SK-N-MC (cell line): Measurements from ENCODE around the gene FOXO6.
A peak's percentile ranks its signal among the peaks of the same experiment; 100 is the strongest.

Experiments
- DNase-seq: peaks from one replicate; pipeline ENCODE4 v3.0.0-alpha.2; 2011; ENCODE audit warnings: low read depth, low spot score
- H3K27ac ChIP-seq: fragments of 200-600 bp; sonication (generic); 2 replicates; pipeline ENCODE4 v1.5.1; 2016; ENCODE audit warnings: mixed run types
- H3K36me3 ChIP-seq: fragments of 200-600 bp; sonication (generic); 2 replicates; pipeline ENCODE4 v1.6.1; 2017; ENCODE audit warnings: antibody characterized with exemption, low read length, mixed read lengths; ENCODE audit not compliant: insufficient read depth
- H3K4me3 ChIP-seq: fragments of 200-600 bp; sonication (generic); 2 replicates; pipeline ENCODE4 v1.5.1; 2016
- H3K9ac ChIP-seq: fragments of 200-600 bp; sonication (generic); 2 replicates; pipeline ENCODE4 v1.8.0; 2017; ENCODE audit warnings: mixed run types, mixed read lengths; ENCODE audit not compliant: insufficient read length
- H3K9me3 ChIP-seq: fragments of 200-600 bp; sonication (generic); 2 replicates; pipeline ENCODE4 v1.6.1; 2017; ENCODE audit warnings: low read depth, mild to moderate bottlenecking, antibody characterized with exemption, low read length, moderate library complexity, mixed read lengths
- EZH2 ChIP-seq: fragments of 200-600 bp; sonication (generic); IDR thresholded peaks from one replicate; pipeline ENCODE4 v1.6.1; 2017; ENCODE audit warnings: antibody characterized with exemption
- FOXP2 ChIP-seq: optimal IDR thresholded peaks from 2 replicates; pipeline ENCODE3; 2011; ENCODE audit warnings: mild to moderate bottlenecking, moderate library complexity; ENCODE audit not compliant: insufficient read depth; ENCODE audit errors: extremely low read length, control extremely low read depth
- POLR2AphosphoS5 ChIP-seq: IDR thresholded peaks from 2 replicates; pipeline ENCODE4 v1.6.1; 2012; ENCODE audit warnings: mild to moderate bottlenecking, low read depth, low read length, borderline replicate concordance

Gene FOXO6

DNA sequence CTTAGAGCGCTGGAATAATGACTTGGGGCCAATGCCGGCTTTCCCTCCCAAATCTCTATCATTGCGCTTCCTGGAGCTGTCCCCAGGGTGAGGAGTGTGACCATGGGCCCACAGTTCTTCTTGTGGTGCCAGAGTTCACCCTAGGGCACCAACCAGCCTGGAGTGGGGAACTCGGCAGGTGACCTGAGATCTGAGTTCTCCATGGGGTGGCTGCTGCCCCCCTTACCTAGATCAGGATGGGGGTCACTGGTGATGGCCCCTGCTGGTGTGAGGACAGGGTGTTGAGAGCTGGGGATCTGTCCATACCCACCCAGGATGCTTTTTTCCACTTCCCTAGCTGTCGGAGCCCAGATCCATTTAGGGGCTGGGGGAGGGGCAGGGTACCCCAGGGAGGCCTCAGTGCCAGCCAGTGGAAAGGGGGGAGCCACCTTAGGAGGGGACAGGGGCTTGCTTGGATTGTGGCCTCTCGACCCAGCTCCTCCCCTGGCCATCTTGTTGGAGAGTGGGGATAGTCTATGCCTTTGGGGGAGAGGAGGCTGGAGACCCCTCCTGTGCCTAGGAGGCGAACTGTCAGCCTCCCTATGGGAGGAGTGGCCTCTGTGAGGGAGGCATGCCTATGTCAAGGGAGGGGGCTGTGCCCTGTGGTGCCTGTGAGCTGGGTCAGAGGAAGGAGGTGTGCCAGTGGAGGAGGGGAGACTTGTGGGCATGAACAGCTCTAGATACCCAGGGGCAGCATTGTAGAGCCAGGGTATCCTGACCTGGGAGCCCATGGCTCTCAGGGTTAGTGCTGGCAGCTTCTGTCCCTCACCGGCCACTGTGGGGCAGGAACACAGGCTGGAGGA is 1.7 kb downstream of the FOXO6 start:
- Histone ChIP-seq H3K4me3 (peak overlapping the region; percentile 89), H3K27ac (peak overlapping the region; percentile 64; the same call in 1 of the 2 replicates)
- no peak for TF ChIP-seq EZH2
- no peak for TF ChIP-seq FOXP2
- TF ChIP-seq POLR2AphosphoS5, result no peak

DNA sequence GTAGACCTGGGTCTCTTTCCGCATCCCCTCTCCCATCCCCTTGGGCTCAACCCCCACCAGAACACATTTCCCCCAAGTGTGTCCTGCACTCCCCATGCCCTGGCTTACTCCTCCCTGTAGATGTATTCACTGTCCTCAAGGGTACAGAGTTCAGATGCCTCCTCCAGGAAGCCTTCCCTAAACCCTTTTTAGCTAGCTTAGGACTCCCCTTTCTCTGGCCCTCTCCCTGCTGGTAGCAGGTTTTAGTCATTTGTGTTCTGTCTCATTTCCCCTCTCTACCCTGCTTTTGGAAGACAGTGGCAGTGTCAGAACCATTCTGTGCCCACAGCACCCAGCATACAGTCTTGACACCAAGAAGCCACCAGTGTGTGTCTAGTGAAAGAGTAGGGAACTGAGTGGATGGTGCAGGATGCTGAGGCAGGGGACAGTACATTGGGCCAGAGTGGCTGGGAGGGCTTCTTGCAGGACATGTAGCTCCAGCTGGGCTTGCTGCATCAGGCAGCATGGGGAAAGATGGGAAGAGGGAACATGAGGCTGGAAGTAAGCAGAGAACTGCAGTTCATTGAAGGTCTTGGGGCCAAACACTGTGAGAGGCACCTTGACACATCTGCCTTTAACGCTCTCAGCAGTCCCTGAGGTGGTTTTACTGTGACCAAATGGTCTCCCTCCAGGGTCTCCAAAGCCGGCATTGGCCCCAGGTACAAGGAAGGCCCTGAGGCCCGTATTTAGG is 2.5 kb downstream of the FOXO6 start:
- H3K4me3 ChIP-seq, result peak overlapping the region; percentile 89
- no peaks in the 10 kb centered on the region for H3K9me3 ChIP-seq
- H3K36me3 ChIP-seq, result no peaks in the 10 kb centered on the region
- DNase-seq, result no peak
- no peak overlapping the region for H3K9ac ChIP-seq
- H3K27ac ChIP-seq, result peak overlapping the region; percentile 64; the same call in 1 of the 2 replicates
- TF ChIP-seq POLR2AphosphoS5 (no peak), EZH2 (no peak), FOXP2 (no peak)

More for the DNA sequence above, 1.7 kb downstream of the FOXO6 start:
- no peak for DNase-seq
- H3K9ac ChIP-seq, result peak overlapping the region; percentile 65
- no peaks in the 10 kb centered on the region for H3K9me3 ChIP-seq
- H3K36me3 ChIP-seq, result no peaks in the 10 kb centered on the region

DNA sequence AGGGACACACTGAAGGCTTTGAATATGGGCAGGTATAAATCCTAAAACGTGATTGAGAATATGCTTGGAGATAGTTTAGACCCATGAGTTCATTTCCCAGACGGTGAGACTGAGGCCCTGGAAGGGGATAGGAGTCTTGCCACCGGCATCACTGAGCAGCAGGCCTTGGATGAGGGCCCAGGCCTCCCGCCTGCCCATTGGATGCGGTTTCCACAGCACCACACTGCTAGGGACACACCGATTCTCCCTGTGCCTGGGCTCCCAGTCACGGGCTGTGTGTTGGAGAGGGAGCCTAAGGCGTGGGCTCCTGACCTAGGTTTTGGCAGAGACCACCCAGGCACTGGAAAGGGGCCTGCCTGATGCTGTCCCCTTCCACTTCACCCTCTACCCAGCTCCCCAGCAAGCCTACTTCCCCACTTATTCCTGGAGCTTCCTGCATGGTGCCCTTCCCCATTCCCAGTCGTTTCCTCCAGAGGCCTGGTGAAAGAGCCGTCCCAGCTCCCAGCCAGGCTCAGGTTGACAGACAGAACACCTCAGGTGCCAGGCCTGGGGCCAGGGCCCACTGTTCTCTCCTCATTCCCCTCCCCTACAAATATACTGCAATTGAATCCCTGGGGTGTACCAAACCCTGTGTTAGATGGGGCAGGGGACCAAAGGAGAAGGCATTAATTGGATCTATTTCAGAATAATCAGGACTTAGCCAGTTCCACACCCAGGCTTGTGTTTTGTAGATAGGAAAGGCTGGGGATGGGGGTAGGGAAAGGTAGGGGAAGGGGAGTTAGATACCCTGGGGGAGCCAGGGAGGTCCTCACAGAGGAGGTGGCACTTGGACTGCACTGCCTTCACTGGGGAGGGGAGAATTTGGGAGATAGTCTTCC is 3.4 kb downstream of the FOXO6 start:
- Histone ChIP-seq H3K9me3 (no peaks in the 10 kb centered on the region), H3K4me3 (peak overlapping the region; percentile 86), H3K27ac (peak overlapping the region; percentile 88), H3K9ac (peak overlapping the region; percentile 45), H3K36me3 (no peaks in the 10 kb centered on the region)
- TF ChIP-seq EZH2, result no peak
- TF ChIP-seq POLR2AphosphoS5, result no peak
- TF ChIP-seq FOXP2, result no peak
- no peak for DNase-seq

DNA sequence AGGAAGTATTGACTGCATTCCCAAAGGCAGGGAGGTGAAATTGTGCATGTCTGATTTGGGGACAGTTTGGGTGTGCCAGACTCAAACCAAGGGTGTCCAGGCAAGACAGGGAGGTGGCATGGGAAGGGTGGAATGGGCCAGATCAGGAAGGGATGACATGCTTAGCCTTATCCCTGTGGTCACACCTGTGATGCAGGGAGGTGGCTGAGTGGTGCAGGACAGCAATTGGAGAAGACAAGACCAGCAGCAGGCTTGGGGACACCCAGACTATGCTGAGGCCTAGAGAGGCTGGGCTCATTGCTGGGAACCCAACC is 4.0 kb downstream of the FOXO6 start:
- Histone ChIP-seq H3K36me3 (no peaks in the 10 kb centered on the region), H3K9me3 (no peaks in the 10 kb centered on the region), H3K27ac (peak overlapping the region; percentile 88), H3K9ac (no peak overlapping the region), H3K4me3 (peak overlapping the region; percentile 86)
- no peak for DNase-seq
- no peak for TF ChIP-seq FOXP2
- no peak for TF ChIP-seq POLR2AphosphoS5

DNA sequence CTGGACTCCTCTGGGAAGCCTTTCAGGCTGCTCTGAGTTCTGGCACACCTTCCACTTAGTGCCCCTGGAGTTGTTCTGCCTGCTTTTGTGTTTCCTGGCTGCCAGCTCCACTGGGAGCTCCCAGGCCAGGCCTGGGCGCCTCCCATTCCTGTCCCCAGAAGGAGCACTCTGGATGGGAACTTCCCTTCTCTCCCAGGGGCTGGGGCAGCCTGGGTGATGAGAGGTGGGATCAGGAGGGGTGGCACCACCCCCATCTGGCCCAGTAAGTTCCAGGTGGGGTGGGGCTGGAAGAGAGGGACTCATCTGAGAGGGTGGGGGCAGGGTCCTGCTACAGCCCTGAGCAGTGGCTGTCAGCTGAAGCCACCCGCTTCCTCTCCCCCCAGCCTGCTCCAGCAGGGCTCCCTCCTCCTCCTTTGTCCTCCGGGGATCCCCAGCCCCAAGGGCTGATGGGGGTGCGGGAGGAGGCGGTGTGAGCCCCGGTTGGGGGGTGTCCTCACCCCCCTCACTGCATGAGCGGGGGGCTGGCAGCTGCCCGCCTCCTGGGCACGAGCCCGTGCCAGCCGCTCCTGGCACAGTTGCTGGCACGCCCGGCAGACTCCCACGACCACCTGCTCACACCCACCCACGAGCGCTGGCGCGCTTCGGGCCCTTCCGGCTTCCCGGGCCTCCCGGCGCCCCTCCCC is 4.7 kb downstream of the FOXO6 start:
- DNase-seq, result no peak
- Histone ChIP-seq H3K4me3 (peak overlapping the region; percentile 86), H3K36me3 (no peaks in the 10 kb centered on the region), H3K9me3 (no peaks in the 10 kb centered on the region), H3K9ac (peak overlapping the region; percentile 20), H3K27ac (peak overlapping the region; percentile 88)
- TF ChIP-seq FOXP2 (no peak), POLR2AphosphoS5 (no peak), EZH2 (no peak)

DNA sequence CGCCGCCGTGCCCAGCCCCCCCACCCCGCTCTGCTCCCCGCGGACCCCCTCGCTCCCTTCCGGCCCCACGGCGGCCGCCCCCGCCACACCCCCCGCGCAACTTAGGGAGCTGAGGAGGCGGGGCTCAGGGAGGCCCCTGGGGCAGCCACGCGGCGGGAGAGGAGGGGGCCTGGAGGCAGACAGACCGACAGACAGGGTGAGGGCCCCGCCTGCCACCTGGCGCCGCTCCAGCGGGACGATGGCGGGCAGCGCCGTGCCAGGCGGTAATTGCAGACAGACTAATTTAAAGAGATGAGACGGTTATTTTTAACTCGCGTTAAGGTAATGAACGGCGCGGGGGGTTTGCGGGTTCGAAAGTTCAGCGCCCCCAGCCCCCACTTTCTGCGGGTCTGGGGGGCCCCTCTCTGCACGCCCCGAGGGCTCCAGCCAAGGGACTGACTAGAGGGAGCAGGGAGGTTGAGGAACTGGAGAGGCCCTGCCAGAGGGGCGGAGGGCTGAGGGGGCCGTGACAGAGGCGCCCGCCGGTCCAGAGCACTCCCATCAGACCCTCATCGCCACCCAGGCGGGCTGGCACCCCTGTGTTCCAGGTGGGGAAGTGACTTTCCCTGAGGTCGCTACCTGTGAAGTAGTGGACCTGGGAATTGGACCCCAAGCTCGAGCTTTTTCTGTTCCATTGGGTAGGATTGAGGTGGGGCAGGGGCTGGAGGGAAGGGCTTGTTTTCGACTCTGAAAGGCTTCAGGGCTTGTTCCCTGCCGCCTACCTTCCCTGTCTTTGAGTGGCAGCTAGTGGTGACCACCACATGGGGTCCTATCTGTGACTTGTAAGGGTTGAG is 5.4 kb downstream of the FOXO6 start:
- TF ChIP-seq FOXP2 (peak; percentile 16), POLR2AphosphoS5 (peak; percentile 65), EZH2 (no peak)
- no peaks in the 10 kb centered on the region for H3K36me3 ChIP-seq
- H3K27ac ChIP-seq, result peak overlapping the region; percentile 88
- H3K9me3 ChIP-seq, result no peaks in the 10 kb centered on the region
- H3K9ac ChIP-seq, result peak overlapping the region; percentile 64
- H3K4me3 ChIP-seq, result peak overlapping the region; percentile 86
- DNase-seq, result no peak

DNA sequence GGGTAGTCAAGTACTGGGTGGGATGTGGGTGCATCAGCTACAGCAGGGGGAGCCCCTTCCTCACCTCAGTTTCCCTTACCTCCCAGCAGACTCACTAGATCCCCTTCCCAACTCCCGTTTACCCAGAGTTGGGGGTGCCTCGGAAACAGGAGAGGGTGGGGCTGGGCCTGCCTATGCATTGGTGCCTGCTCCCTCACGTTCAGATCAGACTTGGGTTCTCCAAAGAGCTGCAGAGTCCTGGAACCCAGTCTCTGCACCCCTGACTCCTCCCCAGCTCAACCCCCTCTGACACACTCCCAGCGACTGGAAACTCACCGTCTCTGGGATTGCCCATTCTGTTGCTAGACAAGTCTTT is 6.0 kb downstream of the FOXO6 start:
- Histone ChIP-seq H3K36me3 (no peaks in the 10 kb centered on the region), H3K9me3 (no peaks in the 10 kb centered on the region), H3K27ac (peak overlapping the region; percentile 88), H3K4me3 (peak overlapping the region; percentile 86), H3K9ac (peak overlapping the region; percentile 64)
- no peak for DNase-seq
- TF ChIP-seq POLR2AphosphoS5 (no peak), FOXP2 (no peak), EZH2 (no peak)
